ENCODE measurements around the gene EARS2.

The EARS2 gene

GRCh38 chr16:23520500-23520899 lies 36.6 kb downstream of the EARS2 start:
- H3K4me3 ChIP-seq (ENCODE audit: low read length): no peak overlapping the region
- no peak for DNase-seq (ENCODE audit: low read depth)
- TF ChIP-seq, protein P1, sequence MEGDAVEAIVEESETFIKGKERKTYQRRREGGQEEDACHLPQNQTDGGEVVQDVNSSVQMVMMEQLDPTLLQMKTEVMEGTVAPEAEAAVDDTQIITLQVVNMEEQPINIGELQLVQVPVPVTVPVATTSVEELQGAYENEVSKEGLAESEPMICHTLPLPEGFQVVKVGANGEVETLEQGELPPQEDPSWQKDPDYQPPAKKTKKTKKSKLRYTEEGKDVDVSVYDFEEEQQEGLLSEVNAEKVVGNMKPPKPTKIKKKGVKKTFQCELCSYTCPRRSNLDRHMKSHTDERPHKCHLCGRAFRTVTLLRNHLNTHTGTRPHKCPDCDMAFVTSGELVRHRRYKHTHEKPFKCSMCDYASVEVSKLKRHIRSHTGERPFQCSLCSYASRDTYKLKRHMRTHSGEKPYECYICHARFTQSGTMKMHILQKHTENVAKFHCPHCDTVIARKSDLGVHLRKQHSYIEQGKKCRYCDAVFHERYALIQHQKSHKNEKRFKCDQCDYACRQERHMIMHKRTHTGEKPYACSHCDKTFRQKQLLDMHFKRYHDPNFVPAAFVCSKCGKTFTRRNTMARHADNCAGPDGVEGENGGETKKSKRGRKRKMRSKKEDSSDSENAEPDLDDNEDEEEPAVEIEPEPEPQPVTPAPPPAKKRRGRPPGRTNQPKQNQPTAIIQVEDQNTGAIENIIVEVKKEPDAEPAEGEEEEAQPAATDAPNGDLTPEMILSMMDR (IDR thresholded peaks at IDR 0.05; ENCODE audit: insufficient read depth, low read depth, low read length, missing control alignments): no peak

DNA sequence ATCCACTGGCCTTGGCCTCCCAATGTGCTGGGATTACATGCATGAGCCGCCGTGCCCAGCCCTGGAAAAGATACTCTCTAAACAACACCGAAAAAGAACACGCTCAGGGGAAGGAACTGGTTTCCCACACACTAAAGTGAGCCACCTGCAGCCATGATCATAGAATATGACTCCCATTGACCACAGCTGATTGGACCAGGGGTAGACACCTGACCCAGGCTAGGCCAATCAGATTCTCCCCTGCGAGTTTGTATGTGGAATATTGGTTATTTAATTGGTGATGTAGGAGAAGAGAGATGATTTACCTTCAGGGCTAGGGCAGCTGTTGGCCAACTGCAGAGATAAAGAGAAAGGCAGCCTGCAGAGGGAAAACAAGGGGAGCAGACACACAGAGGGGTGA lies 37.9 kb downstream of the EARS2 start:
- H3K4me3 ChIP-seq (ENCODE audit: low read length): no peak overlapping the region
- TF ChIP-seq, protein P1 (IDR thresholded peaks at IDR 0.05; ENCODE audit: insufficient read depth, low read depth, low read length, missing control alignments): no peak
- DNase-seq (ENCODE audit: low read depth): no peak

DNA sequence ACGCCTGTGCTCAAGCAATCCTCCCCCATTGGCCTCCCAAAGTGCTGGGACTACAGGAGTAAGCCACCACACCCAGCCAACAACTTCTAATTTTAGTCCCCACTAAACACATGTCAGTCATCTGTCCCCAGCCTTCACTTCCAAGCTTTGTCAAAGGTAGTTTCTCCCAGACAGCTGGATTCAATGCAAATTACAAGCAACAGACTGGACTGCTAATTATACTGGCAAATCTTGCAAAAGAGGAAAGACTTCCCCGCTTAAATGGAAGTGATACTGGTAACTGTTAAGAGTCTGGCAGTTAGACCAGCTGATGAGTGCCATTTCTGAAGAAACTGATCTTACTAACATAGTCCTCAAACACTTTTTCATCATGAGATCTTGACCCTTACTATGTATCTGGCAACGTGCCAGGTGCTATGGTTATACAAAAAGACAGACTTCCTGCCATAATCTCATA lies 38.7 kb downstream of the EARS2 start:
- H3K4me3 ChIP-seq (ENCODE audit: low read length): no peak overlapping the region
- TF ChIP-seq, protein P1 (IDR thresholded peaks at IDR 0.05; ENCODE audit: insufficient read depth, low read depth, low read length, missing control alignments): no peak
- DNase-seq (ENCODE audit: low read depth): no peak

- no peak overlapping the region for H3K4me3 ChIP-seq (ENCODE audit: low read length)
- no peak for DNase-seq (ENCODE audit: low read depth)
- TF ChIP-seq, protein P1 (IDR thresholded peaks at IDR 0.05; ENCODE audit: insufficient read depth, low read depth, low read length, missing control alignments): no peak
Observed at GRCh38 chr16:23516366-23517137, 40.6 kb downstream of the EARS2 start.

DNA sequence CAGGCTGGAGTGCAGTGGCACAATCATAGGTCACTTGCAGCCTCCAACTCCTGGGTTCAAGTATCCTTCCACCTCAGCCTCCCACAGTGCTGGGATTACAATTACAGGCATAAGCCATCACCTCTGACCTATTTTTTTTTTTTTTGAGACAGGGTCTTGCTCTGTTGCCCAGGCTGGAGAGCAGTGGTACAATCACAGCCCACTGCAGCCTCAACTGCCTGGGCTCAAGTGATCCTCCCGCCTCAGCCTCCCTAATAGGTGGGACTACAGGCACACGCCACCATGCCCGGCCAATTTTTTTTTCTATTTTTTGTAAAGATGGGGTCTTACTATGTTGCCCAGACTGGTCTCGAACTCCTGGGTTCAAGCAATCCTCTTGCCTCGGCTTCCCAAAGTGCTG lies 41.3 kb downstream of the EARS2 start:
- DNase-seq (ENCODE audit: low read depth): no peak
- TF ChIP-seq, protein P1 (IDR thresholded peaks at IDR 0.05; ENCODE audit: insufficient read depth, low read depth, low read length, missing control alignments): no peak
- H3K4me3 ChIP-seq (ENCODE audit: low read length): no peak overlapping the region

DNA sequence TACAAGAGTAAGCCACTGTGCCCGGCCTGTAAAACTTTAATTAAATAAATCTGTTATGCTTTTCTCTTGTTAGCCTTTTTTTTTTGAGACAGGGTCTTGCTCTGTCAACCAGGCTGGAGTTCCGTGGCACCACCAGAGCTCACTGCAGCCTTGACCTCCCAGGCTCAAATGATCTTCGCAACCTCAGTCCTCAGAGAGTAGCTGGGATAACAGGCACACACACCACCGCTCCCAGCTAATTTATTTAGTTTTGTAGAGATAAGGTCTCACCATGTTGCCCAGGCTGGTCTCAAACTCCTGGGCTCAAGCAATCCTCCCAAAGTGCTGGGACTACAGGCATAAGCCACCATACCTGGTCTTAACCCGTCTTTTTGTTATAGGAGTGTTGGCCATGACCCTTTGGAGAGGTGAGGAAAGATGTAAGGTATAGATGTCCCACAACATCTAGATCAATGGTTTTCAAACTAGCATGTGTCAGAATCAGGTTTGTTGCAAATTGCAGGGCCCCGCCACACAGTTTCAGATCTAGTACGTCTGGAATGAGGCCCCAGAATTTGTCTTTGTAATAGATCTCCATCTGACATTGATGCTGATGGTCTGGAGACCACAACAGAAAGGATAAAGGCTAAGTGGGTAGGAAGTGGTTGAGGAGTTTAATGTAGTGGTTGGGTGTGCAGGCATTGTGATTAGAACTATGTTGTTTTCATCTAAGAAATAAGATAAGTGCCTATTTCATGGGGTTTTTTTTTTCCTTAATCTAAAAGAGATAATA lies 42.6 kb downstream of the EARS2 start:
- no peak for DNase-seq (ENCODE audit: low read depth)
- H3K4me3 ChIP-seq (ENCODE audit: low read length): no peak overlapping the region
- TF ChIP-seq, protein P1 (IDR thresholded peaks at IDR 0.05; ENCODE audit: insufficient read depth, low read depth, low read length, missing control alignments): no peak
